CD14-positive monocyte (primary cell): ENCODE measurements around the gene HTRA3. TPM values are rescaled to one million over a fixed set of nuclear protein-coding genes. Genes with fewer than 3 reads are reported as not detected.

ENCODE experiments used
- DNase-seq, 3 donors: peaks; one replicate each; pipeline ENCODE4 v3.0.0-alpha.2; 2011 to 2022
- H2AFZ ChIP-seq: 2 replicates; pipeline ENCODE4 v1.6.0; 2012; ENCODE audit warnings: mild to moderate bottlenecking, low read depth, low read length, inconsistent platforms; ENCODE audit not compliant: insufficient read depth, poor library complexity, severe bottlenecking
- H3K27ac ChIP-seq, 2 donors: 1 replicate in 1 of 2; 2 replicates in 1 of 2; pipeline ENCODE4 v1.5.1; 2012 to 2013; ENCODE audit warnings: low read length in 2 of 2, control low read depth in 1 of 2, inconsistent platforms in 1 of 2, low read depth in 1 of 2, mild to moderate bottlenecking in 1 of 2
- H3K27me3 ChIP-seq, 2 donors: one replicate each; pipeline versions ENCODE4 v1.6.0 to v1.6.1; 2011 to 2013; ENCODE audit warnings: low read length in 2 of 2; ENCODE audit not compliant: control insufficient read depth in 2 of 2, insufficient read depth in 2 of 2
- H3K36me3 ChIP-seq, 2 donors: replicated peaks in 1 of 2; 1 replicate in 1 of 2; 2 replicates in 1 of 2; pipeline versions ENCODE4 v1.5.1 to v1.6.1; 2012 to 2013; ENCODE audit warnings: low read length in 2 of 2, control low read depth in 1 of 2, inconsistent platforms in 1 of 2, mild to moderate bottlenecking in 1 of 2; ENCODE audit not compliant: insufficient read depth in 2 of 2, control insufficient read depth in 1 of 2
- H3K4me1 ChIP-seq, 2 donors: 1 replicate in 1 of 2; 2 replicates in 1 of 2; pipeline versions ENCODE4 v1.5.1 to v1.6.1; 2012 to 2013; ENCODE audit warnings: low read length in 2 of 2, control low read depth in 1 of 2, inconsistent platforms in 1 of 2, mild to moderate bottlenecking in 1 of 2, moderate library complexity in 1 of 2; ENCODE audit not compliant: insufficient read depth in 2 of 2, control insufficient read depth in 1 of 2
- H3K4me2 ChIP-seq: replicated peaks from 2 replicates; pipeline ENCODE3; 2012; ENCODE audit warnings: low read length, moderate library complexity, mild to moderate bottlenecking; ENCODE audit not compliant: poor library complexity, severe bottlenecking; ENCODE audit errors: extremely low read depth
- H3K4me3 ChIP-seq, 3 experiments: fragments of 200-600 bp in 1 of 3; sonication (generic) in 1 of 3; replicated peaks in 1 of 3; 1 replicate in 2 of 3; 2 replicates in 1 of 3; pipeline ENCODE4 v1.5.1; 2011 to 2013; ENCODE audit warnings: low read length in 3 of 3, mild to moderate bottlenecking in 3 of 3, control low read depth in 2 of 3, low read depth in 2 of 3, inconsistent platforms in 1 of 3, moderate library complexity in 1 of 3
- H3K79me2 ChIP-seq: 2 replicates; pipeline ENCODE4 v1.6.0; 2012; ENCODE audit warnings: mild to moderate bottlenecking, control low read depth, inconsistent platforms, low read length, moderate library complexity; ENCODE audit not compliant: insufficient read depth
- H3K9ac ChIP-seq: 2 replicates; pipeline ENCODE4 v1.6.0; 2017; ENCODE audit warnings: low read length, mild to moderate bottlenecking; ENCODE audit not compliant: insufficient read depth, poor library complexity, severe bottlenecking
- H3K9me3 ChIP-seq, 2 donors: replicated peaks in 1 of 2; 1 replicate in 1 of 2; 2 replicates in 1 of 2; pipeline versions ENCODE4 v1.5.1 to v1.6.1; 2012 to 2013; ENCODE audit warnings: low read length in 2 of 2, control low read depth in 1 of 2; ENCODE audit not compliant: control insufficient read depth in 1 of 2, insufficient read depth in 1 of 2
- H4K20me1 ChIP-seq: 2 replicates; pipeline ENCODE4 v1.6.0; 2012; ENCODE audit warnings: mild to moderate bottlenecking, low read length, control low read depth, moderate library complexity; ENCODE audit not compliant: insufficient read depth
- H3K27ac Mint-ChIP-seq, 7 donors: one replicate each; pipeline ENCODE4 v1.8.0; 2020; ENCODE audit warnings: mild to moderate bottlenecking in 7 of 7, mixed read lengths in 7 of 7, moderate library complexity in 6 of 7, inconsistent platforms in 2 of 7
- H3K27me3 Mint-ChIP-seq, 3 donors: one replicate each; pipeline ENCODE4 v1.8.0; 2021 to 2022; ENCODE audit warnings: low read depth in 3 of 3, mild to moderate bottlenecking in 3 of 3, mixed read lengths in 3 of 3, moderate library complexity in 3 of 3, inconsistent platforms in 1 of 3
- H3K36me3 Mint-ChIP-seq, 2 donors: one replicate each; pipeline ENCODE4 v1.8.0; 2020; ENCODE audit warnings: mixed read lengths in 2 of 2, inconsistent platforms in 1 of 2, mild to moderate bottlenecking in 1 of 2
- H3K4me1 Mint-ChIP-seq: one replicate; pipeline ENCODE4 v1.8.0; 2020; ENCODE audit warnings: mild to moderate bottlenecking, mixed read lengths
- H3K4me3 Mint-ChIP-seq, 2 donors: one replicate each; pipeline ENCODE4 v1.8.0; 2020; ENCODE audit warnings: mild to moderate bottlenecking in 2 of 2, mixed read lengths in 2 of 2, moderate library complexity in 1 of 2
- H3K9me3 Mint-ChIP-seq, 7 donors: one replicate each; pipeline ENCODE4 v1.8.0; 2020 to 2022; ENCODE audit warnings: mixed read lengths in 7 of 7, mild to moderate bottlenecking in 6 of 7, moderate library complexity in 6 of 7, inconsistent platforms in 2 of 7
- WGBS: methylation state at CpG from one replicate; pipeline ENCODE4 v1.1.5; 2013; ENCODE audit warnings: missing lambda C conversion rate; ENCODE audit not compliant: insufficient coverage; 5-methylcytosine and 5-hydroxymethylcytosine counted together
- intact Hi-C, 2 donors: fragments of 100-400 bp; cut with micrococcal nuclease; formaldehyde crosslinking; loops; one replicate each; pipeline versions ENCODE4 v1.15.0 to v1.15.1; 2023
- polyA plus RNA-seq, 3 donors: library from polyadenylated mRNA; depleted of rRNA in 1 of 3; unstranded in 2 of 3; stranded (reverse) in 1 of 3; fragments of 300-500 nt in 2 of 3; fragments of >200 nt in 1 of 3; fragmentation: Illumina TruSeq in 2 of 3; gene quantifications; 1 replicate in 2 of 3; 2 replicates in 1 of 3; pipeline ENCODE4 v1.2.3, GENCODE V29; 2012 to 2021
- TF ChIP-seq, protein P1 (sequence below): fragments of 200-600 bp; IDR thresholded peaks from one replicate; pipeline ENCODE4 v1.8.0; 2022; ENCODE audit warnings: antibody characterized with exemption, mild to moderate bottlenecking

HTRA3 gene
- polyA plus RNA-seq, 3 donors, result not detected

DNA sequence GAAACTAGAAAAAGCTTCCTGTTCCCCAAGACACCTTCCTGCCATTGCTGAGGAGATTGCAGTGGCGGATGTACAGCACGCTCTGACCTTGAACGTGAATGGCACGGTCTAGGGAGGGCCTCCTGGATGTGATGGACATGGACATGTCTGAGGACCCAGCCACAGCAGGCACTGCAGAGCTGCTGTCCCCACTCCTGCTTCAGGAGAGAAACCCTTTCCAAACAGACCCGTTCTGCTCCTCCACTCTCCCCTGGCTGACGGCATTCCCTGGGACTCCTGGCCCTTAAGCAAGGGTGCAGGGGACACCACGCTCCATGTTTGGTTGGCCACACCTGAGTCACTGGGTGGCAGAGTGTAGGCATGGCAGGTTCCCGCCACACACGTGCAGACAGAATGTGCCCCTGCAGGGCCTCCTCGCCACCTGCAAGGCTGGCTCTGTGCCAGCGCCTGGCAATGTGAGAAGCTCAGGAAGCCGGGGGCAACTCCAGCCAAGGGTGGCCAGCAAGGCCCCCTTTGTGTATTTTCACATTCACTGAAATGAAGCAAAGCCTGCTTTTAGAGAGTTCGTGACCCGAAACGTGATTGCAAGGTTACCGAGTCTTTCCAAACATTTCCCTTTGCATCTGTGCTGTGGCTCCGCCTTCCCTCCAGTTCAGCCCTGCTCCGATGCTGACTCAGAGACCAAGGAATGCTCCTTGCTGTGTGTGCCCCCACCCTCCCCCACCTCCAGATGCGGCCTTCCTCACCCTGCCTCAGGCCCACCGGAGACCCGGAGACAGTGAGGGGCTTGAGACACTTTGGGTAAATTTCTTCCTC is 46.1 kb downstream of the HTRA3 start:
- Histone ChIP-seq H3K9ac (no peak overlapping the region), H3K27ac (no peak overlapping the region), H3K79me2 (no peaks in the 10 kb centered on the region), H3K4me3 (no peak overlapping the region), H3K4me1 (peaks cover 5 to 6% of the 10 kb centered on the region in 2 donors), H3K9me3 (no peaks in the 10 kb centered on the region), H3K36me3 (no peaks in the 10 kb centered on the region), H4K20me1 (no peaks in the 10 kb centered on the region), H3K4me2 (no peak overlapping the region), H2AFZ (no peak overlapping the region), H3K27me3 (no peaks in the 10 kb centered on the region)
- WGBS, result 33% methylated on average over 17 of the region's 21 CpGs
- Mint-ChIP-seq H3K4me1 (peaks cover 13% of the 10 kb centered on the region), H3K36me3 (no peaks in the 10 kb centered on the region), H3K4me3 (peak overlapping the region in 1 of 2 donors; percentile 51), H3K27me3 (peaks cover 0 to 2% (median 0%) of the 10 kb centered on the region in 3 donors), H3K27ac (no peak overlapping the region), H3K9me3 (peaks cover 0 to 7% (median 0%) of the 10 kb centered on the region in 7 donors)
- intact Hi-C loops, result no loop called here
- TF ChIP-seq, protein P1, sequence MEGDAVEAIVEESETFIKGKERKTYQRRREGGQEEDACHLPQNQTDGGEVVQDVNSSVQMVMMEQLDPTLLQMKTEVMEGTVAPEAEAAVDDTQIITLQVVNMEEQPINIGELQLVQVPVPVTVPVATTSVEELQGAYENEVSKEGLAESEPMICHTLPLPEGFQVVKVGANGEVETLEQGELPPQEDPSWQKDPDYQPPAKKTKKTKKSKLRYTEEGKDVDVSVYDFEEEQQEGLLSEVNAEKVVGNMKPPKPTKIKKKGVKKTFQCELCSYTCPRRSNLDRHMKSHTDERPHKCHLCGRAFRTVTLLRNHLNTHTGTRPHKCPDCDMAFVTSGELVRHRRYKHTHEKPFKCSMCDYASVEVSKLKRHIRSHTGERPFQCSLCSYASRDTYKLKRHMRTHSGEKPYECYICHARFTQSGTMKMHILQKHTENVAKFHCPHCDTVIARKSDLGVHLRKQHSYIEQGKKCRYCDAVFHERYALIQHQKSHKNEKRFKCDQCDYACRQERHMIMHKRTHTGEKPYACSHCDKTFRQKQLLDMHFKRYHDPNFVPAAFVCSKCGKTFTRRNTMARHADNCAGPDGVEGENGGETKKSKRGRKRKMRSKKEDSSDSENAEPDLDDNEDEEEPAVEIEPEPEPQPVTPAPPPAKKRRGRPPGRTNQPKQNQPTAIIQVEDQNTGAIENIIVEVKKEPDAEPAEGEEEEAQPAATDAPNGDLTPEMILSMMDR, result no peak
- DNase-seq, result no peak

DNA sequence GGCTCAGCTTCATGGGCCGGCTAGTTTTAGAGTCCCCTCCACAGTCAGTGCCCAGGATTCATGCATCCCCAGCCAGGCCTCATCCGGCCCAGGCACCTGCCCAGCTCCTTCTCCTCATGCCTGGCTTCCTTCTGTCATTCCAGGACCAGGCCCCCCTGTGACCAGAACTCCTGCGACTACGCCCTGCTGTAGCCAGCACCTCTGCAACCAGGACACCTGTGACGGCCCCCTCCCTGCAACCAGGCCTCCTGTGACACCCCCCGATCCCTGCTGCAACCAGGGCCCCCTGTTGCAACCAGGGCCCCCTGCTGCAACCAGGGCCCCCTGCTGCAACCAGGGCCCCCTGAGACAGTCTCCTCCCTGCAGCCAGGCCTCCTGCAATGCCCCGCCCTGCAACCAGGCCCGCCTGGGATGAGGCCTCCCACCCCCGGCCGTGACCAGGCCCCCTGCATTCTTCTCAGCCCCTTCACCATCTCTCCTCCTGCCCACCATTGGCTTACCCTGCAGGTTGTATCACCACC is 46.8 kb downstream of the HTRA3 start:
- H3K79me2 ChIP-seq, result no peaks in the 10 kb centered on the region
- H3K4me2 ChIP-seq, result no peak overlapping the region
- no peak overlapping the region for H3K27ac Mint-ChIP-seq
- H3K4me1 Mint-ChIP-seq, result peaks cover 13% of the 10 kb centered on the region
- no peaks in the 10 kb centered on the region for H3K9me3 ChIP-seq
- H3K27me3 ChIP-seq, result no peaks in the 10 kb centered on the region
- H3K9ac ChIP-seq, result no peak overlapping the region
- DNase-seq, result no peak
- H4K20me1 ChIP-seq, result no peaks in the 10 kb centered on the region
- TF ChIP-seq, protein P1, result no peak
- no peak overlapping the region for H3K27ac ChIP-seq
- no peak overlapping the region for H2AFZ ChIP-seq
- no peaks in the 10 kb centered on the region for H3K36me3 Mint-ChIP-seq
- intact Hi-C loops, result no loop called here
- no peak overlapping the region for H3K4me3 Mint-ChIP-seq
- no peaks in the 10 kb centered on the region for H3K36me3 ChIP-seq
- peaks cover 0 to 2% (median 0%) of the 10 kb centered on the region in 3 donors for H3K27me3 Mint-ChIP-seq
- peaks cover 0 to 7% (median 0%) of the 10 kb centered on the region in 7 donors for H3K9me3 Mint-ChIP-seq
- H3K4me1 ChIP-seq, result peaks cover 5 to 6% of the 10 kb centered on the region in 2 donors
- H3K4me3 ChIP-seq, result no peak overlapping the region
- 93% methylated on average over 7 of the region's 10 CpGs for whole genome bisulfite sequencing
